H1 (cell line): Measurements from ENCODE around the gene NDUFS8.

Experiments used
- ATF2 ChIP-seq: IDR thresholded peaks from 2 replicates; pipeline ENCODE4 v1.6.1; 2012; ENCODE audit warnings: low read length, inconsistent platforms
- GABPA ChIP-seq: IDR thresholded peaks from 2 replicates; pipeline ENCODE4 v1.6.1; 2011; ENCODE audit warnings: mild to moderate bottlenecking, low read length, moderate library complexity, borderline replicate concordance; ENCODE audit not compliant: insufficient read depth
- KDM1A ChIP-seq: fragments of 200-600, 300-600 bp; sonication (generic); IDR thresholded peaks from 2 replicates; pipeline ENCODE4 v1.7.1; 2016; ENCODE audit warnings: mild to moderate bottlenecking, low read length, borderline replicate concordance
- KDM5A ChIP-seq: fragments of 200-600 bp; IDR thresholded peaks from 2 replicates; pipeline ENCODE4 v1.7.1; 2012; ENCODE audit warnings: mild to moderate bottlenecking, low read length, inconsistent platforms, mixed read lengths
- TAF1 ChIP-seq: IDR thresholded peaks from 2 replicates; pipeline ENCODE4 v1.6.1; 2011; ENCODE audit warnings: mild to moderate bottlenecking, low read depth, low read length
- TF ChIP-seq, protein P1 (sequence below), 3 experiments: IDR thresholded peaks; 1 replicate in 2 of 3; 2 replicates in 1 of 3; pipeline versions ENCODE4 v1.5.1 to v1.6.1; 2011; ENCODE audit warnings: low read length in 3 of 3, mild to moderate bottlenecking in 3 of 3, inconsistent platforms in 2 of 3, low read depth in 1 of 3, moderate library complexity in 1 of 3; ENCODE audit not compliant: insufficient read depth in 1 of 3; ENCODE audit errors: control extremely low read depth in 1 of 3

DNA sequence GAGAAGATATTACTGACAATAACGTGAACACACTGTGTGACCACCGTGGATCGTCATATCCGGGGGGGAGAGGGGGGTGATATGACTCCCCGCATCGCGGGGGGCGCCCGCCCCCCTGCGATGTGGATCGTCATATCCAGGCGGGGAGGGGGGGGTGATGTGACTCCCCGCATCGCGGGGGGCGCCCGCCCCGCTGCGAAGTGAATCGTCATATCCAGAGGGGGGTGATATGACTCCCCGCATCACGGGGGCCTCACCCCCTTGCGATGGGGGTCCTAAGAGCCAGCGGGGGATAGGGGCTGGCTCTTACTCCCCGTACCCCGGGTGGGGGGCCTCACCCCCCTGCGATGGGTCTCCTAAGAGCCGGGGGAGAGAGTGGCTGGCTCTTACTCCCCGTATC, 46.5 kb upstream of the NDUFS8 start:
- TF ChIP-seq, protein P1, sequence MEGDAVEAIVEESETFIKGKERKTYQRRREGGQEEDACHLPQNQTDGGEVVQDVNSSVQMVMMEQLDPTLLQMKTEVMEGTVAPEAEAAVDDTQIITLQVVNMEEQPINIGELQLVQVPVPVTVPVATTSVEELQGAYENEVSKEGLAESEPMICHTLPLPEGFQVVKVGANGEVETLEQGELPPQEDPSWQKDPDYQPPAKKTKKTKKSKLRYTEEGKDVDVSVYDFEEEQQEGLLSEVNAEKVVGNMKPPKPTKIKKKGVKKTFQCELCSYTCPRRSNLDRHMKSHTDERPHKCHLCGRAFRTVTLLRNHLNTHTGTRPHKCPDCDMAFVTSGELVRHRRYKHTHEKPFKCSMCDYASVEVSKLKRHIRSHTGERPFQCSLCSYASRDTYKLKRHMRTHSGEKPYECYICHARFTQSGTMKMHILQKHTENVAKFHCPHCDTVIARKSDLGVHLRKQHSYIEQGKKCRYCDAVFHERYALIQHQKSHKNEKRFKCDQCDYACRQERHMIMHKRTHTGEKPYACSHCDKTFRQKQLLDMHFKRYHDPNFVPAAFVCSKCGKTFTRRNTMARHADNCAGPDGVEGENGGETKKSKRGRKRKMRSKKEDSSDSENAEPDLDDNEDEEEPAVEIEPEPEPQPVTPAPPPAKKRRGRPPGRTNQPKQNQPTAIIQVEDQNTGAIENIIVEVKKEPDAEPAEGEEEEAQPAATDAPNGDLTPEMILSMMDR (IDR thresholded peaks at IDR 0.05; ENCODE audit: control extremely low read depth in 1 of 3, insufficient read depth in 1 of 3, low read depth in 1 of 3, low read length in 3 of 3) = no peak
- TF ChIP-seq TAF1 (no peak), KDM5A (no peak), KDM1A (no peak), GABPA (no peak), ATF2 (no peak)
